Sigmoid colon (tissue), 7 donors: ENCODE results near the gene GARRE1. TPM values are rescaled to one million over a fixed set of nuclear protein-coding genes. Genes with fewer than 3 reads are reported as not detected.
"Not testable (repeated sequence)": the region's sequence is repeated elsewhere in the genome, so short reads cannot be mapped to it uniquely, and the experiment has no call there.

Experiments used
- DNase-seq: peaks from one replicate; pipeline ENCODE4 v3.0.0-alpha.2; 2019
- H3K27ac ChIP-seq, 4 donors: fragments of 200-600 bp; sonication (generic); one replicate each; pipeline ENCODE4 v1.5.1; 2016 to 2019; ENCODE audit warnings: mild to moderate bottlenecking in 1 of 4
- H3K27me3 ChIP-seq, 3 donors: fragments of 200-600 bp; sonication (generic); one replicate each; pipeline ENCODE4 v1.5.1; 2019; ENCODE audit warnings: mild to moderate bottlenecking in 1 of 3
- H3K36me3 ChIP-seq, 4 donors: fragments of 200-600 bp; sonication (generic); one replicate each; pipeline ENCODE4 v1.5.1; 2016 to 2019
- H3K4me1 ChIP-seq, 4 donors: fragments of 200-600 bp; sonication (generic); one replicate each; pipeline ENCODE4 v1.5.1; 2017 to 2019
- H3K4me3 ChIP-seq, 4 donors: fragments of 200-600 bp; sonication (generic); one replicate each; pipeline ENCODE4 v1.5.1; 2017 to 2019; ENCODE audit warnings: mild to moderate bottlenecking in 2 of 4, moderate library complexity in 1 of 4
- H3K9me3 ChIP-seq, 4 donors: fragments of 200-600 bp in 3 of 4; sonication (generic) in 3 of 4; one replicate each; pipeline versions ENCODE4 v1.5.1 to v1.6.1; 2013 to 2019
- EP300 ChIP-seq, 4 donors: sonication (generic); formaldehyde crosslinking; IDR thresholded peaks; one replicate each; pipeline ENCODE4 v1.6.1; 2017; ENCODE audit warnings: antibody characterized with exemption in 4 of 4
- POLR2A ChIP-seq, 2 donors: fragments of 450-650 bp; IDR thresholded peaks; one replicate each; pipeline ENCODE4 v1.6.1; 2016; ENCODE audit warnings: antibody characterized with exemption in 2 of 2, mild to moderate bottlenecking in 2 of 2, moderate library complexity in 2 of 2
- POLR2AphosphoS5 ChIP-seq, 4 donors: sonication (generic); formaldehyde crosslinking; IDR thresholded peaks; one replicate each; pipeline ENCODE4 v1.6.1; 2017; ENCODE audit warnings: antibody characterized with exemption in 4 of 4
- WGBS, 2 donors: extraction: QIAGEN DNeasy Blood & Tissue Kit; methylation state at CpG; one replicate each; pipeline ENCODE4 v1.1.7; 2013; 5-methylcytosine and 5-hydroxymethylcytosine counted together
- intact Hi-C: fragments of 100-400 bp; cut with DNase I; formaldehyde crosslinking; loops from one replicate; pipeline ENCODE4 v1.15.1; 2023
- polyA plus RNA-seq, 3 donors: library from polyadenylated mRNA; stranded (reverse); fragments of 200-250 nt; gene quantifications; one replicate each; pipeline ENCODE4 v1.2.3, GENCODE V29; 2013
- total RNA-seq, 4 donors: library from RNA; depleted of rRNA; stranded (reverse); fragments of >200 nt; gene quantifications; one replicate each; pipeline ENCODE4 v1.1.0, GENCODE V29; 2016
- TF ChIP-seq, protein P1 (sequence below), 4 experiments: fragments of 450-650 bp in 3 of 4; fragments of 200-600 bp in 1 of 4; IDR thresholded peaks; one replicate each; pipeline ENCODE4 v1.5.1; 2016 to 2019; ENCODE audit warnings: antibody characterized with exemption in 4 of 4, mild to moderate bottlenecking in 3 of 4, moderate library complexity in 2 of 4
- donor health status: healthy with polysubstance abuse.
- donor health status: Bipolar disorder and iron deficiency.
- donor health status: healthy.

Gene GARRE1
- total and polyA plus RNA-seq, 7 donors, result 3.5 to 20.2 (median 11.1) TPM

DNA sequence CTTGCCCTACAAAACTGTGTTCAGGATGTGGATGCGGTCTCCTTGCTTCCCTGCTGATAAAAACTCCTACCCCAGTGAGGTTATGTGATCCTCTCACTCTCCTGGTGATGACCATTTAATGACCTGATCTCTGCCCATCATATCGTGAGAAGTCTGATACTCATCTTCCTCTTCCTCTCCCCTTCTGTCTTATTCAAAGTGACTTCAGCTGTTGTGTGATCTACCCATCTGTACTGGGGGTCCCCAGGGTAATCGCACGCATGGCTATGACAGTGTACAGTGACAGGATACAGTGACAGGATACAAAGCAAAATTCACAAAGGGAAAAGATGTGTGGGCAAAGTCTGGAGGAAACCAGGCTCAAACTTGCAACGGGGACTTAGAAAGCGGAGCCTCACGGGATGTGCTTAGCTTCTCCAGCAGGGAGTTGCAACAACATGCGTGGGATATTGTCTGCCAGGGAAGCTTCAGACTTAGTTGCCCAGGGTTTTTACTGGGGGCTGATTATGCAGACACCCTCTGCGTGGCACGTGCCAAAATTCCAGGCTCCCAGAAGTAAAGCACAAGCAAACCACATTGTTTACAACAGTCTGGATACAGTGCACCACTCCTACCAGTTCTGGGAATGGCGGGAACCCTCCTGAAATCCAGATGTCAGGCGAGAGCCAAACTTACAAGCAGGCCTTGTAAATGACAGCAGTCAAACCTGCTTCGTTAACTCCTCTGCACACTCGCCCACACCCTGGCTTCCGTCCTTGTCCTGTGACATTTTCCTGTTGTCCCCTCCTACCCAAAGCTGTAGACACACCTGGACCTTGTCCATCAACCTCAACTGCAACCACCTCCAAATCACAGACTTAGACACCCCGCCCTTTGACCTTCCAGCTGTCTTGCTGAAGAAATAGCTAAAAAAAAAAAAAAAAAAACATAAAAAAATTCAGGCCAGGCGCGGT is 18.0 kb upstream of the GARRE1 start:
- Histone ChIP-seq H3K9me3 (no peaks in the 10 kb centered on the region), H3K4me1 (peaks cover 0 to 31% (median 24%) of the 10 kb centered on the region in 4 donors), H3K36me3 (no peaks in the 10 kb centered on the region), H3K4me3 (no peak overlapping the region), H3K27ac (no peak overlapping the region), H3K27me3 (no peaks in the 10 kb centered on the region)
- DNase-seq, result no peak
- intact Hi-C loops, result no loop called here
- TF ChIP-seq POLR2A (IDR thresholded peaks at IDR 0.05) (no peak), POLR2AphosphoS5 (IDR thresholded peaks at IDR 0.05) (no peak), EP300 (IDR thresholded peaks at IDR 0.05) (no peak)
- TF ChIP-seq, protein P1, sequence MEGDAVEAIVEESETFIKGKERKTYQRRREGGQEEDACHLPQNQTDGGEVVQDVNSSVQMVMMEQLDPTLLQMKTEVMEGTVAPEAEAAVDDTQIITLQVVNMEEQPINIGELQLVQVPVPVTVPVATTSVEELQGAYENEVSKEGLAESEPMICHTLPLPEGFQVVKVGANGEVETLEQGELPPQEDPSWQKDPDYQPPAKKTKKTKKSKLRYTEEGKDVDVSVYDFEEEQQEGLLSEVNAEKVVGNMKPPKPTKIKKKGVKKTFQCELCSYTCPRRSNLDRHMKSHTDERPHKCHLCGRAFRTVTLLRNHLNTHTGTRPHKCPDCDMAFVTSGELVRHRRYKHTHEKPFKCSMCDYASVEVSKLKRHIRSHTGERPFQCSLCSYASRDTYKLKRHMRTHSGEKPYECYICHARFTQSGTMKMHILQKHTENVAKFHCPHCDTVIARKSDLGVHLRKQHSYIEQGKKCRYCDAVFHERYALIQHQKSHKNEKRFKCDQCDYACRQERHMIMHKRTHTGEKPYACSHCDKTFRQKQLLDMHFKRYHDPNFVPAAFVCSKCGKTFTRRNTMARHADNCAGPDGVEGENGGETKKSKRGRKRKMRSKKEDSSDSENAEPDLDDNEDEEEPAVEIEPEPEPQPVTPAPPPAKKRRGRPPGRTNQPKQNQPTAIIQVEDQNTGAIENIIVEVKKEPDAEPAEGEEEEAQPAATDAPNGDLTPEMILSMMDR (IDR thresholded peaks at IDR 0.05), result no peak
- WGBS, 2 donors, result 36 to 71% methylated on average over 18 of the region's 18 CpGs

DNA sequence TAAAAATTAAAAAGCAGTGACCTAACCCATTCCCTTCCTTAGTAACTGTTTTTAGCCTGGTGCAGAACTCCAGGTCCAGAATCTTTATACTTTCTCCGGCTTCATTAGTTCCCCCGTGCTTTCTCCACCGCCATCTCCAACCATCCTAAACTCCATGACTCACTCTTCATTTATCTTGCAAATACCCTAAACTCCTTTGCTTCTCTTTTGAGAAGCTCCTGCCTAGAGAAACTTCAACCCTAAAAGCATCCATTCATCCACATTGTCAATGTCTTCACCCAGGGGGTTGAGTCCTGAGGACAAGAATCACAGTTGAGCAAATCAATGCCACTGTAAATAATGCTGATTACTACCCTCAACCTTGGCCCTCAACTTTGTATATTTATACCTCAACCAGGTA is 17.1 kb upstream of the GARRE1 start:
- no peak for TF ChIP-seq EP300 (IDR thresholded peaks at IDR 0.05)
- no peak for TF ChIP-seq POLR2A (IDR thresholded peaks at IDR 0.05)
- TF ChIP-seq POLR2AphosphoS5 (IDR thresholded peaks at IDR 0.05), result no peak
- TF ChIP-seq, protein P1 (IDR thresholded peaks at IDR 0.05), result no peak
- H3K36me3 ChIP-seq, result no peaks in the 10 kb centered on the region
- no peaks in the 10 kb centered on the region for H3K9me3 ChIP-seq
- intact Hi-C loops, result no loop called here
- 94 to 97% methylated on average over 3 of the region's 3 CpGs for WGBS, 2 donors
- no peak for DNase-seq
- H3K4me3 ChIP-seq, result no peak overlapping the region
- peaks cover 0 to 25% (median 16%) of the 10 kb centered on the region in 4 donors for H3K4me1 ChIP-seq
- H3K27ac ChIP-seq, result no peak overlapping the region
- no peaks in the 10 kb centered on the region for H3K27me3 ChIP-seq

DNA sequence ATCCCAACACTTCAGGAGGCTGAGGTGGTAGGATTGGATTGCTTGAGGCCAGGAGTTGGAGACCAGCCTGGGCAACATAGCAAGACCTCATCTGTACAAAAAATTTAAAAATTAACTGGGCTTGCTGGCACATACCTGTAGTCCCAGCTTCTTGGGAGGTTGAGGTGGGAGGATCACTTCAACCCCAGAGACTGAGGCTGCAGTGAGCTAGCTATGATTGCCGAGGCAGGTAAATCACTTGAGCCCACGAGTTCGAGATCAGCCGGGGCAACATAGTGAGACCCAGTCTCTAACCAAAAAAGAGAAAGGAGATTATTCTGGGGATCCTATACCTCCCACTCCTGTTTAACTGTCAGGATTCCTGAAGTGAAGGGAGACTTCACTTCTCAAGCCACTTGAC is 16.4 kb upstream of the GARRE1 start:
- no peaks in the 10 kb centered on the region for H3K9me3 ChIP-seq
- 96% methylated on average over 4 of the region's 4 CpGs for WGBS, 2 donors
- DNase-seq, result no peak
- TF ChIP-seq POLR2A (IDR thresholded peaks at IDR 0.05) (no peak), POLR2AphosphoS5 (IDR thresholded peaks at IDR 0.05) (no peak), EP300 (IDR thresholded peaks at IDR 0.05) (no peak)
- TF ChIP-seq, protein P1 (IDR thresholded peaks at IDR 0.05), result no peak
- intact Hi-C loops, result no loop called here
- H3K4me3 ChIP-seq, result no peak overlapping the region
- H3K36me3 ChIP-seq, result no peaks in the 10 kb centered on the region
- H3K4me1 ChIP-seq, result peaks cover 0 to 18% (median 10%) of the 10 kb centered on the region in 4 donors
- H3K27ac ChIP-seq, result no peak overlapping the region
- H3K27me3 ChIP-seq, result no peaks in the 10 kb centered on the region

DNA sequence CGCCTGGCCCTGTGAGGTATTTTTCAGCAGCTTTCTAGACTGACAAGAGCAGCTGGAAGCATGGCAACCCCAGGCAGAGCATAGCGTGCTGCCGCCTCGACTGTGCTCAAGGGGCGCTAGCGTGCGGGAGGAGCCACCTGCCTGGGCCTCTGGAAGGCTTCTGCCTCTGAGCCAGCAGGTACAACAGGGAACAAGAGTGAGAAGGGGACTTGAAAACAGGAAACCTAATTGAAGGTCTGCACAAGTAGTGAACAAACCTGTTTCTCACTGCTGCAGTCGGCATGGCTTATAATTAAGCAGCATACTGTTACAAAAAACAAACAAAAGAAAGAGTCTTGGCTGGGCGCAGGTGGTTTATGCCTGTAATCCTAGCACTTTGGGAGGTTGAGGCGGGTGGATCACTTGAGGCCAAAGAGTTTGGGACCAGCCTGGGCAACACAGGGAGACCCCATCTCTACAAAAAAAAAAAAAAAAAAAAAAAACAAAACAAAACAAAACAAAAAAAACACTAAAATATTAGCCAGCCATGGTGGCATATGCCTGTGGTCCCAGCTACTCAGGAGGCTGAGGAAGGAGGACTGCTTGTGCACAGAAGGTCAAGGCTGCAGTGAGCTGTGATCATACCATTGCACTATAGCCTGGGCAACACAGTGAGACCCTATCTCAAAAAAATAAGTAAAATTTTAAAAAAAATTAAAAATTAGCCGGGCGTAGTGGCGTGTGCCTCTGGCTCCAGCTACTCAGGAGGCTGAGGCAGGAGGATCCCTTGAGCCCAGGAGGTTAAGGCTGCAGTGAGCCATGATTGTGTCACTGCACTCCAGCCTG is 12.6 kb upstream of the GARRE1 start:
- 39 to 64% methylated on average over 13 of the region's 13 CpGs for WGBS, 2 donors
- TF ChIP-seq POLR2AphosphoS5 (IDR thresholded peaks at IDR 0.05) (no peak), POLR2A (IDR thresholded peaks at IDR 0.05) (no peak), EP300 (IDR thresholded peaks at IDR 0.05) (no peak)
- TF ChIP-seq, protein P1 (IDR thresholded peaks at IDR 0.05), result no peak
- Histone ChIP-seq H3K4me3 (no peak overlapping the region), H3K36me3 (no peaks in the 10 kb centered on the region), H3K4me1 (peaks cover 0 to 10% (median 3%) of the 10 kb centered on the region in 4 donors), H3K27ac (no peak overlapping the region), H3K9me3 (no peaks in the 10 kb centered on the region), H3K27me3 (no peaks in the 10 kb centered on the region)
- intact Hi-C loops, result no loop called here
- DNase-seq, result no peak

DNA sequence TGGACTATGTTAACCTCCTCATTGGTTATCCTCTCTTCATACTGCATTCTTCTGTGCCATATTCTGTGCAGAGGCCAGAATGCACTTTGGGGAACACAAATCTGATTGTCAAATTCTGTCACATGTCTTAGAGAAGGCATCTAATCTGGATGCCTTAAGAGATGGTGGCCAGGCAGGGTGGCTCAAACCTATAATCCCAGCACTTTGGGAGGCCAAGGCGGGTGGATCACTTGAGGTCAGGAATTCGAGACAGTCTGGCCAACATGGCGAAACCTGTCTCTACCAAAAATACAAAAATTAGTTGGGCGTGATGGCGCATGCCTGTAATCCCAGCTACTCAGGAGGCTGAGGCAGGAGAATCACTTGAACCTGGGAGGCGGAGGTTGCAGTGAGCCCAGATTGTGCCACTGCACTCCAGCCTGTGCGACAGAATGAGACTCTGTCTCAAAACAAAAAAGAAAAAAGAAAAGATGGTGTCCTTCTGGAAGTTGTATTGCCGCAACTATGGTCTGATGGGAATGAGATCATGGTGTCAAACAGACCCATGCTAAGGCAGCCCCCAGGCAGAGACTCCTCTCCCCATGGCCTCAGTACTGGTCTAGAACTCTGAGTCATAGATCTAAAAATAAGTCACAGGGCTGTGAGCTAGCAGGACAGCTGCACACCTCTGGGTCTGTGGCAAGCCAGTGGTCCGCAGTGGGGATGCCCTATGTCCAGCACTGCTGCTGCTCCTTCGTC is 11.0 kb upstream of the GARRE1 start:
- H3K27me3 ChIP-seq, H3K4me3 ChIP-seq, H3K36me3 ChIP-seq, H3K27ac ChIP-seq, H3K9me3 ChIP-seq, intact Hi-C loops, DNase-seq: not testable (repeated sequence)
- H3K4me1 ChIP-seq, result peaks cover 0 to 10% (median 2%) of the 10 kb centered on the region in 4 donors
- WGBS, 2 donors, result 94% methylated on average over 10 of the region's 10 CpGs
